Measurements from ENCODE around the gene DYRK2. TPM values are rescaled to one million over a fixed set of nuclear protein-coding genes. Genes with fewer than 3 reads are reported as not detected.

The DYRK2 gene
- polyA plus RNA-seq, 1 donor, result 59.5 TPM

- DNase-seq (ENCODE audit: low read depth), result no peak
Measured at GRCh38 chr12:67702136-67702535, 53.6 kb downstream of the DYRK2 start.

GRCh38 chr12:67704071-67704470 lies 55.5 kb downstream of the DYRK2 start:
- no peak for DNase-seq (ENCODE audit: low read depth)

GRCh38 chr12:67705394-67706370 lies 57.1 kb downstream of the DYRK2 start:
- DNase-seq (ENCODE audit: low read depth), result no peak

- no peak for DNase-seq (ENCODE audit: low read depth)
Measured at GRCh38 chr12:67709367-67709954, 60.9 kb downstream of the DYRK2 start.

DNA sequence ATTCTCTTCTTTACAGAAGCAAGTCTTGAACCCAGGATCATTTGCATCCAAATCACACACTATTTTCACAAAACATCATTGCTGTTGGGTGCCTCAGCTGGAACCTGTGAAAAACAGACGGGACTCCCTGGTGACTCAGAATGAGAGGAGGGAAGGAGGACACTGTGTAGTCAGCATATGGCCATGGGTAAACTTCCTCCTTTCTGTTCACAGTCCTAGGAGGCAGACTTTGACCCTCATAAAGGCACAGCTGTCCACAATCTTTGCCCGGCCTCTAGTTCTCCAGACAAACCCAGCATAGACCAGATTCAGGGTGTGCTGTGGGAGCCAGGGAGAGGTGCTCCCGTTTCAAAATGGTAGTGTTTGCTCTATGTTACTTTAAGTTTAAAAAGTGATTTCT lies 62.0 kb downstream of the DYRK2 start:
- no peak for DNase-seq (ENCODE audit: low read depth)

DNA sequence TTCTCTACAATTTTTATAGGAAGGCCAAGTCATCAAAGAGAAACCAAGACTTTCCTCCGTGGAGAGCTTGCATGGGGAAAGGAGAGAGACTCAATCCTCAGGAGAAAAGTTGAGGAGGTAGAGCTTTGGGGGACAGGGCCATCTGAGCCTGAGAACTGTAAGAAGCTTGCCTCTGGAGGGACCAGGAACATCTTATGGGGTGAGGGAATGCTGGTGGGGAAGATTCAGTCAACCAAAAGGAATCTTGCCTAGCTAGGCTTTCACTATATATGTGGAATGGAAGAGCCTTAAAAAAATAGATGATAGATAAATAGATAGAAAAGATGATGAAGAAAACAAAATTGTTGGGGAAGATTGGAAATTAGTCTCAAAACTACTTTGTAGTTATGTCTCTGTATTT lies 63.5 kb downstream of the DYRK2 start:
- no peak for DNase-seq (ENCODE audit: low read depth)

- DNase-seq (ENCODE audit: low read depth), result no peak
Measured at GRCh38 chr12:67714648-67715047, 66.1 kb downstream of the DYRK2 start.

Data from forelimb muscle (tissue), 1 donor.